ENCODE measurements around the gene POC1B.

DNA sequence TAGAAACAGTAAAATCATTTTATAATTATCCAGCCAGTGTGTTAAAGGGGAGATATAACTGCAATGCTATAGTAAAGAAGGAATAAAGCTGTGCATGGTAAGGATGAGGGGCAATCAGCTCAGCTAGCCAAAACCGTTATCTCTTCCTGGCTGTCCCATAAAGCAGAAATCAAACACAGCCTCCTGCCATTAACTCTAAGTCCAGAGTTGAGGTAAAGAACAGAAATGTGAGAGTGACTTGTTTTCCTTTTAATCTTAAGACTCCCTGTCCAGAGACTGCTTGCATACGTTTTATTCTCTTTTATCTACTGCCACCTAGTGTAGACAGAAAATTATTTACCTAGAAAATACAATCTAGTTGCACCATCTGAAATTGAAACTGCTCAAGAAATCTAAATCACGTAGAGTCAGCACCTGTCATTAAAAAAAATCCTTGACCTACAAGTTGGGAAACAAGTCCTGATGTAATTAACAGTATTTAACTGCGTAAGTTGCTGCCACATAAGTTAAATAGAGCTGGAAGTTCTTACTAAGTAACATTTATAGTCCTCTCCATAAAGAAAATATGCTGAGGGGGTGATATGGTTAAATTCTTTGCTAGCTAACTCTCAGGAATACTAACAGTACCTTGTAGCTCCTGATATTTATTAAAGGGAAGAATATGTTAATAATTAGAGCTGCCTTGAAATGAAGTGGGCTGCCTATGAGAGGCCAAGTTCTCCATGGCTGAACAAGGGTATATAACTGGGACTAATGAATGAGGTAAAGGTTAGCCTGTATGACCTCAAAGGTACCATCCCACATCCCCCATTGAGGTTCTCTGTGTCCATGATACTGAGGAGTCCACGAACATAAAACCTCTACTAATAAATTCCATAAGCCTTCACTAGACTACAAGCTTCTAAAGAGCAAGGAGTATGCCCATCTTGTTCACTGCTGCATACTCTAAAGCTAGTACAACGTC is 63.9 kb downstream of the POC1B start:
- TF ChIP-seq POLR2A (IDR thresholded peaks at IDR 0.05) = no peak
- TF ChIP-seq, protein P1, sequence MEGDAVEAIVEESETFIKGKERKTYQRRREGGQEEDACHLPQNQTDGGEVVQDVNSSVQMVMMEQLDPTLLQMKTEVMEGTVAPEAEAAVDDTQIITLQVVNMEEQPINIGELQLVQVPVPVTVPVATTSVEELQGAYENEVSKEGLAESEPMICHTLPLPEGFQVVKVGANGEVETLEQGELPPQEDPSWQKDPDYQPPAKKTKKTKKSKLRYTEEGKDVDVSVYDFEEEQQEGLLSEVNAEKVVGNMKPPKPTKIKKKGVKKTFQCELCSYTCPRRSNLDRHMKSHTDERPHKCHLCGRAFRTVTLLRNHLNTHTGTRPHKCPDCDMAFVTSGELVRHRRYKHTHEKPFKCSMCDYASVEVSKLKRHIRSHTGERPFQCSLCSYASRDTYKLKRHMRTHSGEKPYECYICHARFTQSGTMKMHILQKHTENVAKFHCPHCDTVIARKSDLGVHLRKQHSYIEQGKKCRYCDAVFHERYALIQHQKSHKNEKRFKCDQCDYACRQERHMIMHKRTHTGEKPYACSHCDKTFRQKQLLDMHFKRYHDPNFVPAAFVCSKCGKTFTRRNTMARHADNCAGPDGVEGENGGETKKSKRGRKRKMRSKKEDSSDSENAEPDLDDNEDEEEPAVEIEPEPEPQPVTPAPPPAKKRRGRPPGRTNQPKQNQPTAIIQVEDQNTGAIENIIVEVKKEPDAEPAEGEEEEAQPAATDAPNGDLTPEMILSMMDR (IDR thresholded peaks at IDR 0.05) = peak; percentile 17 to 91 (median 82)

Data from Peyer's patch (tissue), 4 donors.